Gastrocnemius medialis (tissue), 4 donors: ENCODE measurements around the gene PPP2R1A.

Source experiments
- CTCF ChIP-seq, 5 experiments: fragments of 450-650 bp in 3 of 5; fragments of 200-600 bp in 2 of 5; sonication (generic) in 2 of 5; IDR thresholded peaks in 4 of 5; conservative IDR thresholded peaks in 1 of 5; 1 replicate in 4 of 5; 2 replicates in 1 of 5; pipeline ENCODE4 v1.5.1; 2016 to 2019; ENCODE audit warnings: antibody characterized with exemption in 5 of 5, mild to moderate bottlenecking in 3 of 5, moderate library complexity in 3 of 5
- POLR2A ChIP-seq, 2 donors: fragments of 450-650 bp; IDR thresholded peaks; one replicate each; pipeline ENCODE4 v1.6.1; 2017; ENCODE audit warnings: antibody characterized with exemption in 2 of 2, mild to moderate bottlenecking in 2 of 2, moderate library complexity in 2 of 2

- TF ChIP-seq CTCF (IDR thresholded peaks at IDR 0.05 in 4 of 5, conservative IDR thresholded peaks at IDR 0.05 in 1 of 5) = no peak
- no peak for TF ChIP-seq POLR2A (IDR thresholded peaks at IDR 0.05)
These were observed 36.8 kb downstream of the PPP2R1A start for GRCh38 chr19:52226652-52227051.
